ENCODE results near the gene RNF112.

GRCh38 chr17:19426631-19427030, 15.6 kb downstream of the RNF112 start:
- TF ChIP-seq ZSCAN18 (CRISPR knock-in tag; IDR thresholded peaks at IDR 0.05) (no peak), E2F5 (CRISPR knock-in tag; IDR thresholded peaks at IDR 0.05) (no peak), CTCF (IDR thresholded peaks at IDR 0.05) (no peak), HMGXB4 (CRISPR knock-in tag; IDR thresholded peaks at IDR 0.05) (no peak), SP1 (CRISPR knock-in tag; conservative IDR thresholded peaks at IDR 0.05) (no peak)
